Fibroblast of skin of left biceps (primary cell): Measurements from ENCODE around the gene TMPRSS12.
"Not testable (repeated sequence)": the region's sequence is repeated elsewhere in the genome, so short reads cannot be mapped to it uniquely, and the experiment has no call there.

Source experiments
- DNase-seq, 2 experiments: peaks; one replicate each; pipeline ENCODE4 v3.0.0-alpha.2; 2013; ENCODE audit warnings: low read depth in 2 of 2

Gene TMPRSS12, protein sequence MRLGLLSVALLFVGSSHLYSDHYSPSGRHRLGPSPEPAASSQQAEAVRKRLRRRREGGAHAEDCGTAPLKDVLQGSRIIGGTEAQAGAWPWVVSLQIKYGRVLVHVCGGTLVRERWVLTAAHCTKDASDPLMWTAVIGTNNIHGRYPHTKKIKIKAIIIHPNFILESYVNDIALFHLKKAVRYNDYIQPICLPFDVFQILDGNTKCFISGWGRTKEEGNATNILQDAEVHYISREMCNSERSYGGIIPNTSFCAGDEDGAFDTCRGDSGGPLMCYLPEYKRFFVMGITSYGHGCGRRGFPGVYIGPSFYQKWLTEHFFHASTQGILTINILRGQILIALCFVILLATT

DNA sequence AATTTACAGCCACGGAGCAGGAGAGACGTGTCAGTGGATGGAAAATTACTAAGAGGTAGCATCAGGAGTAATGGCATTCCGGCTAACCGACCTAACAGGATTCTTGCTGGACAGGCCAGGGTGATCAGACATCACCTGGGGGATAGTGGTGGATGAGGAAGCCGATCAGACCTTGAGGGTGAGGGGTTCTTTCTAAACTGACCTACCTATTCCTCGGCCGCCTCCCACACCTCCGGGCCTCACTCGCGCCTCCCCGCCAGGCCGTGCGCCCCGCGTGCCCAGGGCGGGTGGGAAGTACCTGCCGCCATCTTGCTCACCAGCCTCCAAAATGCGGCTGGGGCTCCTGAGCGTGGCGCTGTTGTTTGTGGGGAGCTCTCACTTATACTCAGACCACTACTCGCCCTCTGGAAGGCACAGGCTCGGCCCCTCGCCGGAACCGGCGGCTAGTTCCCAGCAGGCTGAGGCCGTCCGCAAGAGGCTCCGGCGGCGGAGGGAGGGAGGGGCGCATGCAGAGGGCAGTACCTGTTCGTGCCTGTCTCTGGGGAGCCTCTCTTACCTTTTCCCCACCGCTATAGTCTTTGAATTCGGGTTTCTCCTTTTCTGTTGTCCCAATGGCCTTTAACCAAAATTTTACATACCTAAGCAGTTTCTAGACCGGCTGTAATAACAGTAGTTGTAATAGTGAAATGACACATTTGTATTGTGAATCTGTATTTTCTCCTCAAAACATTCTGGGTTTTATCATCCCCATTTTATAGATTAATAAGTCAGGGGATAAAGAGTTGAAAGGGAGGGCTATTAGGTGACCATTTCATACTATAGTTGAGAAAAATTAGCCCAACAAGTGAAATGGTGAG lies at the start of gene TMPRSS12:
TMPRSS12 (plus strand) TSS at position 290 of the 857 bp plus-strand sequence; CDS start at position 329, 39 bp downstream.
- DNase-seq: no peak

DNA sequence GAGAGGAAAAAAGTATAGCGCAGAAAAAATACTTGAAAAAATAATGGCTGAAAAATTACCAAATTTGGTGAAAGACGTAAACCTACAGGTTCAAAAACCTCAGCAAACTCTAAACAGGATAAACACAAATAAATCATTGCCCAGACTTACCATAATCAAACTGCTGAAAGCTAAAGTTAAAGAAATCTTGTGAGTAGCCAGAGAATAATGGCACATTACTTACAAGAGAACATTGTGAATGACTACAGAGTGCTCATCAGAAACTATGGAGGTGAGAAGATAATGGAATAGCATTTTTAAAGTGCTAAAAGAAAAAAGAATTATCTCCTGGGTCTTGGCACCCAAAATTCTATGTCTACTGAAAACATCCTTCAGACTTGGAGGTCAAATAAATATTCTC lies 42.8 kb upstream of the TMPRSS12 start:
- no peak for DNase-seq

DNA sequence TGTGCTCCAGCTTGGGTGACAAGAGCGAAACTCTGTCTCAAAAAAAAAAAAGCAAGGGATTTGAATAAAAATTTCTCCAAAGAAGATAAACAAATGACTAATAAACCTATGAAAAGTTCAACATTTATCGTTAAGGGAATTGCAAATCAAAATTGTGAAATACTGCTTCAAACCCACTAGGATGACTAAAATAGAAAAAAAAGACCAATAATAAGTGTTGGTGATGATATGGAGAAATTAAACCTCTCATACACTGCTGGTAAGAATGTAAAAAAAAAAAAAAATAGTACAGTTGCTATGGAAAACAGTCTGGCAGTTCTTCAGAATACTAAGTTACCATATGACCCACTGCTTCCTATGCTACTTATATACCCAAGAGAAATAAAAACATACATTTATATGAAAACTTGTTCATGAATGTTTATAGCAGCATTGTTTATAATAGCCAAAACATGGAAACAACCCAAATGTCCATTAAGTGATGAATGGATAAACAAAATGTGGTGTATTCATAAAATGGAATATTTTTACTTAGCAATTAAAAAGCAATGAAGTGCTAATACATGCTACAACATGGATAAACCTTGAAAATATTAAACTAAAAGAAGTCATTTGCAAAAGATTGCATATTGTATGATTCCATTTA lies 39.4 kb upstream of the TMPRSS12 start:
- DNase-seq: no peak

DNA sequence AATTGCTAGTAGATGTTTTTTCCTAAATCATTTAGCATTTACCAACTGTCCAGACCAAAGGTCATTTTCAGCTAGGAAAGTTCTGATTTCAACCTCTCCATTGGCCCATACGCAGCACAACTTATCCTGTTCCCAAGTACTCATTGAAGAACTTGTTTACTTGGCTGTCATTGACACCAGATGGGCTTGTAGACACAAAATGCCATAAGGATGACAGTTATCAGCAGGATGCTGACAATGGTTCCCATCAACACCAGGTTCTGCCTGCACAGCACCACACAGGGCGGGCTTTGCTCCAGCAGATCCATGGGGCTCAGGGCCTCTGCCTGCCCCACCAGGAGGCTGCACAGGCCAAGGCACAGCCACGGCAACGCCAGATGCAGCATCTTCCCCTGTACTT lies 36.5 kb upstream of the TMPRSS12 start:
- DNase-seq: no peak

DNA sequence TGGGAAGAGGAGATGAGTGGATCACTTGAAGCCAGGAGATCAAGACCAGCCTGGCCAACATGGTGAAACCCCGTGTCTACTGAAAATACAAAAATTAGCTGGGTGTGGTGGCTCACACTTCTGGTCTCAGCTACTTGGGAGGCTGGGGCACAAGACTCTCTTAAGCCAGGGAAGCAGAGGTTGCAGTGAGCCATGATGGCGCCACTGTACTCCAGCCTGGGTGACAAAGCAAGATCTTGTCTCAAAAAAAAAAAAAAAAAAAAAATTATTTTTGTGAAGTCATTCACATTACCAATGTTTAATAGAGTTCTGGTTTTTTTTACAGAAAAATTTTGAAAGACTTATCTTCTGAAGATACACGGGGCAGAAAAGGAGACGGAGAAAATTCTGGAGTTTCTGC lies 33.6 kb upstream of the TMPRSS12 start:
- not testable (repeated sequence) for DNase-seq

DNA sequence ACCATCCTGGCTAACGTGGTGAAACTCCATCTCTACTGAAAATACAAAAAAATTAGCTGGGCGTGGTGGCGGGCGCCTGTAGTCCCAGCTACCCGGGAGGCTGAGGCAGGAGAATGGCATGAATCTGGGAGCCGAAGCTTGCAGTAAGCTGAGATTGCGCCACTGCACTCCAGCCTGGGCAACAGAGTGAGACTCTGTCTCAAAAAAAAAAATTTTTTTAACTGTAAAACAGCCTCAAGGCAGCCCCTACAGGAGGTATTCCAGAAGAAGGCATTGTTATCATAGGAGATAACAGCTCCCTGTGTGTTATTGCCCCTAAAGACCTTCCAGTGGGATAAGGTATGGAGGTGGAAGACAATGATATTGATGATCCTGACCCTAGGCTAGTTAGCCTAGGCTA lies 27.8 kb upstream of the TMPRSS12 start:
- DNase-seq: not testable (repeated sequence)

DNA sequence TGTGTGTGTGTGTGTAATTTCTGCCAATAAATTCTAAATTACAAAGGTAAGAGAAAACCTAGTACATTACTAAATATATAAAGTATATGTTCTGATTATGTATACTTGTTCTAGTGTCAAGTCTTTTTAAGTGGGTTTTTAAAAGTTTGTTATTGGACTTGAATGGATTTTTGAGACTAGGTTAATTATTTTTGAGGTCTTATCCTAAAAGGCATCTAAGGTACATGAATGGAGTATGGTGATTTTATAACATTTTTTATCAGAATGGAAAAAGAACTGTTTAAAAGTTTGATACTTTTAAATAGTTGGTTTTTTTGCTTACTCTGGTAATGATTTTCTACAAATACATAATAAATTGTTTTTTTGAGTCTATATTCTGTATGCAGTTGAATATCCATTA lies 22.5 kb upstream of the TMPRSS12 start:
- DNase-seq: no peak

DNA sequence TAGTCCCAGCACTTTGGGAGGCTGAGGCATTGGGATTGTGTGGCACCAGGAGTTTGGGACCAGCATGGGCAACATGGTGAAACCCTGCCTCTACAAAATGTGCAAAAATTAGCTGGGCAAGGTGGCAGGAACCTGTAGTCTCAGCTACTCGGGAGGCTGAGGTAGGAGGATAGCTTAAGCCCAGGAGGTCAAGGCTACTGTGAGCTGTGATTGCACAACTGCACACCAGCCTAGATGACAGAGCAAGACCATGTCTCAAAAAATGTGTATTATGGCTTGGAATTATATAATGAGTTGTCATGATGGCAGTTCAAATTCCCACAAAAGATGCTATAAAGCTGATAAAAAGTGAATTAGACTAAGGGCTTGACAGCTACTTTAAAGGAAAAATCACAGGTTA lies 20.6 kb upstream of the TMPRSS12 start:
- DNase-seq: no peak

DNA sequence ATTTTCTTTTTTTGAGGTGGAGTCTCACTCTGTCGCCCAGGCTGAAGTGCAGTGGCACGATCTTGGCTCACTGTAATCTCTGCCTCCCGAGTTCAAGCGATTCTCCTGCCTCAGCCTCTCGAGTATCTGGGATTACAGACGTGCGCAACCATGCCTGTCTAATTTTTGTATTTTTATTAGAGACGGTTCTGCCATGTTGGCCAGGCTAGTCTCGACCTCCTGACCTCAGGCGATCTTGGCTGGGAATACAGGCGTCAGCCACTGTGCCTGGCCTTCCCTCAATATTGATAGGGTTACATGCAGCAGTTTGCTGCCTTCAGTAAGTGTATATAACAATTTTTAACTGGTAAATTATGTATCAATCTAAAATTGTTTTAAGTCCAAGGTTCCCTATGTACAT lies 19.0 kb upstream of the TMPRSS12 start:
- not testable (repeated sequence) for DNase-seq

DNA sequence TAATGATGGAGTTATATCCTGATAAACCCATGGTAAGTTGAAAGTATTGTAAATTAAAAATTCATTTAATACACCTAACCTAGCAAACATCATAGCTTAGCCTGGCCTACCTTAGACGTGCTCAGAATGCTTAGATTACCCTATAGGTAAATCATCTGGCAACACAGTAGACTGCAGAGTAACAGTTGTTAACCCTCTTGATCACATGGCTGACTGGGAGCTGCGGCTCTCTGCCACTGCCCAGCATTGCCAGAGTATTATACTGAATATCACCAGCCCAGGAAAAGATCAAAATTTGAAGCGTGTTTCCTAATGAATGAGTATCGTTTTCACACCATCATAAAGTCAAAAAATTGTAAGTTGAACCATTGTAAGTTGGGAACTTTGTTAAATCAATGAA lies 17.8 kb upstream of the TMPRSS12 start:
- no peak for DNase-seq

DNA sequence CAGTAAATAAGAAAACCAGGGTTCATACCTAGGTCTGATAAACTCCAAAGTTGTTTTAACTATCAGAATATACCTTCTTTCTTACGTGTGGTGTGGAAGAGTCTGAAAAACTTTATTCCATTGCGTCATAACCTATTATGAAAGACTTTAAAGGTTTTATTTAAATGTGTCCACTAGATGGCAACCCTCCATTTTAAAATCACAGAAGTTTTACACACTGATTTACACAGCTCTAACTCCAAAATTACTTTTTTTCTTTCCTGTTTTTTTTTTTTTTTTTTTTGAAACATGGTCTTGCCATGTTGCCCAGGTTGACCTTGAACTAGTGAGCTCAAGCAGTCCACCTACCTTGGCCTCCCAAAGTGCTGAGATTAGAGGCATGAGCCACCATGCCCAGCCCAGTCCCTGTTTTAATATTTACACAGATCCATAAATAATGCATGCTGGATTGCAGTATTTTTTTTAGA lies 17.3 kb upstream of the TMPRSS12 start:
- peak; percentile 39 to 42 for DNase-seq

DNA sequence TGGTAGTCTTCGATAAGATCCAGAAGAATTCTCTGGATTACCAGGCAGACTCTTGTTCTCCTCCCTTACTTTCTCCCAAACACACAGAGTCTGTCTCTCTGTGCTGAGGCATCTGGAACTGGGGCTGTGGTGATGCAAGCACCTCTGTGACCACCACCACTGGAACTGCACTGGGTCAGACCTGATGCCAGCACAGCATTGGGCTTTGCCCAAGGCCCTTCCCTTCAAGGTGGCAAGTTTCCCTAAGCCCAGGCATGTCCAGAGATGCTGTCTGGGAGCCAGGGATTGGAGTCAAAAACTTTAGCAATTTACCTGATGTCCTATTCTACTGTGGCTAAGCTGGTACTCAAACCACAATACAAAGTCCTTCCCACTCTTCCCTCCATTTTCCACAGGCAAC lies 14.6 kb upstream of the TMPRSS12 start:
- no peak for DNase-seq

DNA sequence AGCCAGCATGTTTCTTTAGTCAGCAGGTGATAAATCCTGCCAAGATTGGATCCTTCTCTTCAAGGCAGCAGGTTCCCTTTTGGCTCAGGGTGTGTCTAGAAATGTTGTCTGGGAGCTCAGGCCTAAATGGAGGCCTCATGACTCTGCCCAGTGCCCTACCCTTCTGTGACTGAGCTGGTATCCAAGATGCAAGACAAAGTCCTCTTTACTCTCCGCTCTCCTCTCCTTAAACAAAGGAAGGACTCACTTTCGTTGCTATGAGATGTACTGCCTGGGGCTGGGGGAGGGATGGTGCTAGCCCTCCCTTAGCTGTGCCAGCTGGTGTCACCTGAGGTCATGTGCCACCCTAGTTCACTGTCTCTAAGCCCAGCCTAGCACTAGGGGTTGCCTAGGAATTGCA lies 13.8 kb upstream of the TMPRSS12 start:
- no peak for DNase-seq

DNA sequence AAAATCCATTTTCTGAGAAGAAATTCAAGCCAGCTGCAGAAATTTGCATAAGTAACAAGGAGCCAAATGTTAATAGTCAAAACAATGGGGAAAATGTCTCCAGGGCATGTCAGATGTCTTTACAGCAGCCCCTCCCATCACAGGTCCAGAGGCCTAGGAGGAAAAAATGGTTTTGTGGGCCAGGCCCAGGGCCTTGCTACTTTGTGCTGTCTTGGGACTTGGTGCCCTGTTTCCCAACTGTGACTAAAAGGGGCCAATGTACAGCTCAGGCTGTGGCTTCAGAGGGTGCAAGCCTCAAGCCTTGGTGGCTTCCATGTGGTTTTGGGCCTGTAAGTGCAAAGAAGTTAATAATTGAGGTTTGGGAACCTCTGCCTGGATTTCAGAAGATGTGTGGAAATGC lies 8.9 kb upstream of the TMPRSS12 start:
- DNase-seq: not testable (repeated sequence)

DNA sequence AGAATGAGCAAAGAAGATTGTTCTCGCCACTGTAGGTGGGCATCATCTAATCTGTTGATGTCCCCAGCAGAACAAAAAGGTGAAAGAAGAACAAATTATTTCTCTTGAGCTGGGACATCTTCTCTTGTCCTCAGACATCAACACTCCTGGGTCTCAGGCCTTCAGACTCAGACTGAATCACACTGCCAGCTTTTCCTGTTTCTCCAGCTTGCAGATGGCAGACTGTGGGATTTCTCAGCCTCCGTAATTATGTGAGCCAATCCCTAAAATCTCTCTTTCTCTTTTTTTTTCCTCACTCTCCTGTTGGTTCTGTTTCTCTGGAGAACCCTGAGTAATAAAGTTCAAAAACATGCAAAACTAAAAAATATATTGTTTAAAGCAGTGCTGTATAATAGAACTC lies 3.7 kb upstream of the TMPRSS12 start:
- DNase-seq: no peak

DNA sequence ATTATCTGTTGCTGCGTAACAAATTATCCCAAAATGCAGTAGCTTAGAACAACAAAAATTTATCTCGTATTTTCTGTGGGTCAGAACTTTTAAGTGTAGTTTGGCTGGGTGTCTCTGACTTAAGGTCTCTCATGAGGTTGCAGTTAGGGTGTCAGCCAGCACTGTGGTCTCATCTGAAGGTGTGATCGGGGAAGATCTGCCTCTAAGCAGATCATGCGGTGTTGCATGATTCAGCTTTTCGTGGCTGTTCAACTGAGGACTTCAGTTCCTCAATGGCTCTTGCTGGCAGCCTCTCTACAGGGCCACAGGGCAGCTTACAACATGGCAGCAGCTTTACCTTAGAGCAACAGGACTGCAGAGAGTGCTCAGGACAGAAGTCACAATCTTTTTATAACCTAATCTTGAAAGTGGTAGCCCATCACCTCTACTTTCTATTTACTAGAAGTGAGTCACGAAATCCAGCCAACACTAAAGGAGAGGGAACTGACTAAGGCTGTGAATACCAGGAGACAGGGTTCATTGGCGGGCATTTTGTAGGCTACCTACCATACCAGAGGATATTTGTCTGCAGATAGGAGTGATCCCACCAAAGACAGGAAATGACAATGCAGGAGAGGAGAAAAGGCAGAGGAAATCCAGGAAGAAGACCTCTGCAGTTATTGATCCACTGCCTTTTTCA lies 1.8 kb upstream of the TMPRSS12 start:
- DNase-seq: no peak

DNA sequence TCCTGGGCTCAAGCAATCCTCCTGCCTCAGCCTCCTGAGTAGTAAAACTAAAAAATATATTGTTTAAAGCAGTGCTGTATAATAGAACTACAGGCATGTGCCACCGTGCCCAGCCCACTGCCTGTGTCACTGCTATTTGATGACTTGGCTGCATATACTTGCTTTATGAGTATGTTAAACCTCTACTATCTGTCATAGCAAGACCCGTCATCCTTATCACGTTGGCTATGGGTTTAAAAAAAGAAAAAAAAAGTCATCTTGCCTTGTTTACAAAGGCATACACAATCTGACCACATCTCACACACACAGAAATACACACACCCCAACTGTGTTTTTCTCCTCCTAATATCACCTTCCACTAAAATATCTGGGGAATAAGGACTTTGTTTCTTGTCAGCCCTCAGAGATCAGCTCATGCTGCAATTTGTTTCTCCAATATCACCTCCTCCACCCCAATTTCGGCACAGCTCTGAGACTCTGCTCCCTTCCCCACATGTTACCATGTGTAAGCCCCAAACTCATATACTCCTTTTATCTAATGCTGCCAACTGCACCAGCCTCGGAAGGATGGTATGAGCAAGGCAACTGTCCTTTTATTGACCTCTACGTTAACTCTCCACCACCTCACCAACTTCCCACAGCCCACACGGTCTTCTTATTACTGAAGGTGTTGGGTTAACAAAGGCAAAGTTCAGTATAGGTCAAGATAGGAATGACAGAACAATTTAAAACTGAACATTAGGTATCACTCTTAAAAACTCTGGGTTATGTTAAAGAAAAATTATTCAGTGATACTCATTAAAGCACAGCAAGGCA lies 802 bp upstream of the TMPRSS12 start:
- no peak for DNase-seq

DNA sequence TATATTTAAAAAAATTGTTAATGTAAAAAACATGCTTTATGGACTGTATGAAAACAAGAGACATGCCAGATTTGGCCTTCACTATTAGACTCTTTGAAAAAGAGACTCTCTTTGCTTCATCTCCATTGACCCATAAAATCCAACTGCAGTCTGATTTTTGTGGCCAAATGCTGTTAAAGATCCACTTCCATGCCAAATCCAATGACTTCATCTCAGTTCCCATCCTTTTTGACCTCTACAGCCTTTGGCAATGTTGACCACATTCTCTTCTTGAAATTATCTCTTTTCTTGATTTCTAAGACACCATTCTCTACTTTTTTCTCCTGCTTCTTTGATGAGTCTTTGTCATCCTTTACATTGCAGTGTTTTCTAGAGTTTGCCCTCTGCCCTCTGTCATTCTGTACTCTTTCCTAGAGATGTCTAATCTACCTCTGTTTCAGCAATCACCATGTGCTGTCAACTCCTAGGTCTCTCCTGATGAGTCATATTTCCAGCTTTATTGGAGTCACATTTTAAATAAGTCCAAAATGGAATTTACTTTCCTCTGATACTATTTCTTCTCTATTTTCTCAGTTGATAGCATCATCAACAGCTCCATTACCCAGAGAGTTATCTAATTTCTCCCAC lies 2.4 kb downstream of the TMPRSS12 start:
- no peak for DNase-seq

DNA sequence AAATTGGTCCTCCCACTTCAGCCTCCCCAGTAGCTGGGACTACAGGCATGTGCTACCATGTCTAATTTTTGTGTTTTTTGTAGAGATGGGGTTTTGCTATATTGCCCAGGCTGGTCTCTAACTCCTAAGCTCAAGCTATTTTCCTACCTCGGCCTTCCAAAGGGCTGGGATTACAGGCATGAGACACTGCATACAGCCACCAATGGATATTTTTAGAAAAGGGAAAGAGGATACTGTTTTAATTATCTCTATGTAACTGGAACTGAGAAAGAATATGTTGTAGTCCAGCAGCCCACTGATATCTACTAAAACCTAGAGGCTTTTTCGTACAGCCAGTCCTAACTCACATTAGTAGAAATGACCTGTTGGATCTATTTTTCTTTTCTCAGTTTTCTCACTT lies 6.2 kb downstream of the TMPRSS12 start:
- no peak for DNase-seq

DNA sequence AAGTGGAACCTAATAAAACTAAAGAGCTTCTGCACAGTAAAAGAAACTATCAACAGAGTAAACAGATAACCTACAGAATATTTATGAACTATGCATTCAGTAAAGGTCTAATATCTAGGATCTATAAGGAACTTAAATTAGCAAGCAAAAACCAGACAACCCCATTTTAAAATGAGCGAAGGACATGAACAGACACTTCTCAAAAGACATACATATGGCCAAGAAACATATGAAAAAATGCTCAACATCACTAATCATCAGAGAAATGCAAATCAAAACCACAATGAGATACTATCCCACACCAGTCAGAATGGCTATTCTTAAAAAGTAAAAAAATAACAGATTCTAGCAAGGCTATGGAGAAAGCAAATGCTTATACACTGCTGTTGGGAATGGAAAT lies 12.5 kb downstream of the TMPRSS12 start:
- not testable (repeated sequence) for DNase-seq
